Measurements from ENCODE around the gene PDIA6.
A peak's percentile ranks its signal among the peaks of the same experiment; 100 is the strongest.
"Not testable (repeated sequence)": the region's sequence is repeated elsewhere in the genome, so short reads cannot be mapped to it uniquely, and the experiment has no call there.

The PDIA6 gene

GRCh38 chr2:10832203-10832936, 19.8 kb upstream of the PDIA6 start:
- peak; percentile 45 for DNase-seq

- DNase-seq = no peak
Observed at GRCh38 chr2:10831400-10831985, 18.9 kb upstream of the PDIA6 start.

GRCh38 chr2:10830641-10831399, 18.2 kb upstream of the PDIA6 start:
- no peak for DNase-seq

GRCh38 chr2:10830203-10830602, 17.6 kb upstream of the PDIA6 start:
- no peak for DNase-seq

- DNase-seq = no peak
Observed at GRCh38 chr2:10829299-10829698, 16.7 kb upstream of the PDIA6 start.

GRCh38 chr2:10828346-10828745, 15.8 kb upstream of the PDIA6 start:
- no peak for DNase-seq

DNA sequence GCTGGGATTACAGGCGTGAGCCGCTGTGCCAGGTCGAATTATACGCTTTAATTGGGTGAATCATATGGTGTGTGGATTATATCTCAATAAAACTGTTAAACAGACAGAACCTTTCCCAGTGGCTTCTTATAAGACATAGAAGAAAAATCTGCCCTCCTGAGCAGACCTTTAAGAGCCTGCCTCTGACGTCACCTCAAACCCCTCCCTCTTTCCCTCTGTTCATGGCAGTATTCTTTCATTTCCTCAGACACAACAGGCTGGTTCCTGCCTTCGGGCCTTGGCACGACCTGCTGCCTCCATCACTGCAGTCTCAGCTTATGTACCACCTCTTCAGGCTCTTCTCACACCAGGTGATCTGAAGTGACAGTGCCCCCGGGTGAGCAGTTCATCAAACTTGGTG, 14.0 kb upstream of the PDIA6 start:
- no peak for DNase-seq

DNA sequence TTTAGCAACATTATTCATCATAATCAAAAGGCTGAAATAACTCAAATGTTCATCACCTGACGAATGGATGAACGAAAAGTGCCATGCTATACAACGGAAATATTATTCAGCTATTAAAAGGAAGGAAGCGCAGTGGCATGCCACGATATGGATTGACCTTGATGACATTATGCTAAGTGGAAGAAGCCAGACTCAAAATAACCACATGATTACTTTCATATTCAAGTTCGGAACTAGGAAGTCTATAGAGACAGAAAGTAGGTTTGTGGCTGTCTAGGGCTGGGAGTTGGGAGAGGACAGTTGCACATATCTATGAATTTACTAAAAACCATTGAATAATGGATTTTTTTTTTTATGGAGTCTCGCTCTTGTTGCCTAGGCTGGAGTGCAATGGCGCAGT, 13.4 kb upstream of the PDIA6 start:
- no peak for DNase-seq

GRCh38 chr2:10824191-10824590, 11.6 kb upstream of the PDIA6 start:
- no peak for DNase-seq

DNA sequence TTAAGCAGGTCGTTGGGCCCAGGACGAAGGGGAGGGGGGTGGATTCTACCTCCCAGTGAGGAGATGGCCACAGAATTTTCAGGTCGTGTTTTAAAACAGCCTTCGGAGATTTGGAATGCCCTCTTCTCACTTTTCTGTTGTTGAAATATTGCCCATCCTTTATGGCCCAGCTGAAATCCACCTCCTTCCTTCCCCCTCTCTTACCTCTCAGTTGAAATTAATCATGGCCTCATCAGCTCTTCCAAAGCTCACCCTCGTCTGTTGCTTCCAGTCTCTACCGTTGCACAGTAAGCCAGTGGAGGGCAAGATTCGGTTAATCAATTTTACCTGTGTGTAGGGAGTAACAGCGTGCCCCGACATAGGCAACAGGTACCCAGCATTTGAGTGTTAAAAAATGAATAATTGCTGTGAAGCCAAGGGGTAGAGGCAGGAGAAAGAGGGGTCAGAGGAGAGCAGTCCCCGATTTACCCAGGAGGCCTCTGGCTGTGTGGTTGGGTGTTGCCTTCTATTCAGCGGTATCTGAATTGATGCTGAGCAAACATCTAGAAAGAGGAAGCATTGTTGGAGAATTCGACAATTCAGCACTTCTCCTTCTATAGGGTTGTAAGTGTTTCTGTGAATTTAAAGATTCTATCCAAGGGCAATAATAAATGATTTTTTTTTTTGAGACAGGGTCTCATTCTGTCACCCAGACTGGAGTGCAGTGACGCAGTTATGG, 8.6 kb upstream of the PDIA6 start:
- no peak for DNase-seq

DNA sequence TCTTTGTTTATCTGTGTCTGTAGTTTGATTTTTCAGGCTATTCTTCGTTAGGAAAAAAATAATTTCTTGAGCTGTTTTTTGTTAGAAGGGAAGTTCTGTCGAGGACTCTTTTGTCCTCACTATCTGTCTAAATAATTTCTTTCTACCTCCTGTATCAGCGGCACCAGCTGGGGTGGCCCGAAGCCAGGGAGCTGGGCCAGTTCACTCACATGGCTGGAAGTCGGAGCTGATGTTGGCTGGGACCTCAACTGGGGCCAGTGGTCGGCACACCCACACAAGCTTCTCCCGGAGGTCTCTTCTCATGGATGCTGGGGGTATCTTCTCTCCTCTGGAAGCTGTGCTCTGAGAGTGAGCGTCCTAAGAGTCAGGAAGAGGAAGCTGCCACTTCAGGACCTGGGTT, 8.0 kb upstream of the PDIA6 start:
- no peak for DNase-seq

DNA sequence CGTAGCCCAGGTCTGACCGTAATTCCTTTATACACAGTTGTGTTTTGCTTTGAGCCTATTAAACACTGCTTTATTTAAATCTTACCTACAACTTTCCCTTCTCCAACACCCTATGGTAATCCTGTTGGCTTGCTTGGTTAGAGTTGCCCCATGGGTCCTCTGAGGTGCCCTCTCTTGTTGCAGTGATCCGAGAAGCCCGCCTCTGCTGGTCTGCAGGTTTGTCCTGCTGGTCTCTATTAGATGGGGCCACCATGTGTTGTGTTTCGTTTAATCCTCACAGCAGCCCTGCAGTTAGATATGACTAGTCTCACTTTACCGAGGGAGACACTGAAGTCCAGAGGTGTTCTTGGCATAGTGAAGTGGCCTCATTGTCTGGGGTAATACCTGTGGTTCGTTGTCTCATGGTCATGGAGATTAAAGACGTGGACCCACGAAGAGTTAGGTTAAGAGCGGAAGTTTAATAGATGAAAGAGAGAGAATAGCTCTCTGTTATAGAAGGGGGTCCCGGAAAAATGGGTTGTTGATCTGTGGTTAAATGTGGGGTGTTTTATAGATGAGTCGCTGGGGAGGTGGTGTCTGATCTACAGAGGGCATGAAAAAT, 7.2 kb upstream of the PDIA6 start:
- no peak for DNase-seq

GRCh38 chr2:10818984-10819383, 6.4 kb upstream of the PDIA6 start:
- no peak for DNase-seq

DNA sequence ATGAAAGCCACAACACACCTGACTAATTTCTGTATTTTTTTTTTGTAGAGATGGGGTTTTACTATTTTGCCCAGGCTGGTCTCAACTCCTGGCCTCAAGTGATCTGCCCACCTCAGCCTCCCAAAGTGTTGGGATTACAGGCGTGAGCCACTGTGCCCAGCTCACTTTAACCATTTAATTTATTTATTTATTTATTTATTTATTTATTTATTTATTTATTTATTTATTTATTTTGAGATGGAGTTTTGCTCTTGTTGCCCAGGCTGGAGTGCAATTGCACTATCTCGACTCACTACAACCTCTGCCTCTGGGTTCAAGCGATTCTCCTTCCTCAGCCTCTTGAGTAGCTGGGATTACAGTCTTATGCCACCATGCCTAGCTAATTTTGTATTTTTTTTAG, 5.7 kb upstream of the PDIA6 start:
- DNase-seq = not testable (repeated sequence)

DNA sequence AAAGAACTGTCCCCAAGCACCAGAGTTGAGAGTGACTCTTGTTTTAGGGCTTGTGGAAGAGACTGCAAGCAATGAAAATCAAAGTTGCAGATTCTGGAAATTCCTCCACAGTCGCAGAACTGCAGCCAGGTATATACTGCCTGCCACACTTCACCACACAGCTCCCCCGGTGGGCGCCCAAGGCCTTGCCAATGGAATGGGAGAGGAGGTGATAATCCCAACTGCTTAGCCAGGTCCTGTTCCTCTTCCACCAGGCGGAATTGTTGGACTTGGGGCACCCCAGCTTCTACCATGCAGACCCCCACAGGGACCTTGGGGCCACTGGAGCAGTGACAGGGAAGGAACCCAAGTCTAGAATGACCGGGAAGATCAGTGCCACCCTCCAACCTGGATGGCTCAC, 4.8 kb upstream of the PDIA6 start:
- no peak for DNase-seq

- no peak for DNase-seq
Observed at GRCh38 chr2:10814571-10815331, 2.2 kb upstream of the PDIA6 start.

DNA sequence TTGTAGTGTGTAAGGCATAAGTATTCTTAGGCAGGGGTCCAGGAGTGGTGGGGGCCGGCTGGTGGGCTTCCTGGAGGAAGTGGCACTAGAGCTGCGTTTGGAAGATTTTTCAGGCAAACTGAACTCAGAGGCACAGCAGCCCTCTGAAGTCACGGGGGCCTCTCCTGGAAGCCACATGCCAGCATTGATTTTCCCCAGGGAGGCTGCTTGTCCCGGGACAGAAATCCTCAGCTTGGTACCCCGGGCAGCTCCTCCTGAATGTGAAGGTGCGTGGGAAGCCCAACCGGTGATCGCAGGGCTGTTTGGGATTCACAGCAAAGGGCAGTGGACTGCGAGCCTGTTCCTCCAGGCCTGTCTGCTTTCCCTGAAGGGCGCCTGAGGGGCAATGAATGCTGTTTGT, 1.6 kb upstream of the PDIA6 start:
- DNase-seq = no peak

DNA sequence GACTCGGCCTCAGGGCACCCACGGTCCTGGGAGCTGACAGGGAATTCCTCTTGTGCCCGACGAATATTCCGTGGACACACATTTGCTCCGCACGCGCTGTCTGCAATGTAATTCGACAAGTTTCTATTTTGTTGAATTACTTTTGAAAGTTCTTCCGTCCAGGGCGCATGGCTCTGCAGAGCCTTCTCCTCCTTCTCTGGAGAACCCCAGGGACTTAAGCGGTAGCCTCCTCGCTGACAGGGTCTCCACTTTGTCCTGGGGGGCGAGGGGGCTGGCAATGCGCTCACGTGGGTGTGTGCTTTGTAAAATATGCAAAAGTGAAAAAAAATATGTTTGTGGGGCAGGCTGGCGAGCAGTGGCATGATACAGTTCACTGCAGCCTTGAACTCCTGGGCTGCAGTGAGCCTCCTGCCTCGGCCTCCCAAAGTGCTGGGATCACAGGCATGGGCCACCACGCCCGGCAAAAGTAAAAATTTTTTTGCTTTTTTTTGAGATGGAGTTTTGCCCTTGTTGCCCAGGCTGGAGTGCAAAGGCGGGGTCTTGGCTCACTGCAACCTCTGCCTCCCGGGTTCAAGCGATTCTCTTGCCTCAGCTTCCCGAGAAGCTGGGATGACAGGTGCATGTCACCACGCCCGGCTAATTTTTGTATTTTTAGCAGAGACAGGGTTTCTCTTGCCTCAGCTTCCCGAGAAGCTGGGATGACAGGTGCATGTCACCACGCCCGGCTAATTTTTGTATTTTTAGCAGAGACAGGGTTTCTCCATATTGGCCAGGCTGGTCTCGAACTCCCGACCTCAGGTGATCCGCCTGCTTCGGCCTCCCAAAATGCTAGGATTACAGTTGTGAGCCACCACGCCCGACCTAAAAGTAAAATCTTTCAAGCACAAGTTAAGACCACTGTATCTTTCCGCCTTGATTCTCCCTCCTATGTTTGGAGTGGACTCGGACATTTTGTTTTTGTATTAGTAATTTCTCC, 866 bp upstream of the PDIA6 start:
- not testable (repeated sequence) for DNase-seq

GRCh38 chr2:10811517-10811916, 1.1 kb downstream of the PDIA6 start:
- DNase-seq = no peak

DNA sequence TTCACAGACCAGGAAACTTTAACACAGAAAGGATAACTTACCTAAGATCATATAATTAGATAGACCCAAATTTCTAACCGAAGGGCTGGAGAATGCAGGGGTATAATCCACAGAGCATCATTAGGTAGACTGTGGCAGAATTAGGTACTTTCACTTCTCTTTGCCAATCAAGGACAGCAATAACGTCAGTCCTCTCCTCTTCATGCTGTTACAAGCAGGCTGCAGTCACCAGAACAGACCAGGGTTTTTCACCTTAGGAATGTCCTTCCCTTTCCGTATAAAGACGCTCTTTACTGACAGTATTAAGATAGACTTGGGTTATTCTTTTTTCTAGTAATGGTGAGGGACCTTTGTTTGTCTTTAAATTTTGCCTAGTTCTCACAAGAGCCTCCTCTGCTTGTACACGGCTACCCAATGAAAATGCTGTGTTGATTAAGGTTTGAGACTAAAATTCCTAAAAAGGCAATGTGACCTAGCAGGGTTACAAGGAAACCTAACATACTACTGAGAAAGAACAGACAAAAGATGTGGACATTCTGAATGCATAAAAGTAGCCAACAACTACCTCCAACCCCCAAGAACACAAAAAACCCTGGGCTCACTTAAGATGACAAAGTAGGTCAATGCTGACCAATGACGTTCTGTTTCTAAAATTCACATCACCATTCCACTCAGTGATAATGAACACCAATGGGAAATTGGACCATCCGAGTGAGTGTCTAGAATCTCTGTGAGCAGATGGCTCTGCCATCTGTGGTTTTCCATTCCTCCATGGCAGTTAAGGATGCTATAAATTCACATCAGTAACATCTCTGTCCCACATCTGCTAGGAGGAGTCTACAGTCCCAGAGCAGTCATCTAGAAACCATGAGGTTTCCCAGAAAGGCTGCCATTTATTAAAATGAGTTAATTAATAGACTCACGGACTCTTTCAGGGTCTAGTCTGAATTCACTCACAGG, 2.1 kb downstream of the PDIA6 start:
- DNase-seq = no peak
